NB4 (cell line): Measurements from ENCODE around the gene OR5AL1.

ENCODE experiments used
- DNase-seq: peaks from one replicate; pipeline ENCODE4 v3.0.0; 2010; ENCODE audit warnings: low read depth
- H3K4me3 ChIP-seq: one replicate; pipeline ENCODE4 v1.5.1; 2011; ENCODE audit warnings: mild to moderate bottlenecking, low read depth, low read length, moderate library complexity
- MYC ChIP-seq: IDR thresholded peaks from 2 replicates; pipeline ENCODE4 v1.6.1; 2011; ENCODE audit warnings: low read depth, low read length
- POLR2A ChIP-seq: IDR thresholded peaks from 2 replicates; pipeline ENCODE4 v1.6.1; 2011; ENCODE audit warnings: mild to moderate bottlenecking; ENCODE audit not compliant: insufficient read length; ENCODE audit errors: extremely low read depth
- TF ChIP-seq, protein P1 (sequence below): IDR thresholded peaks from one replicate; pipeline ENCODE4 v1.5.1; 2012; ENCODE audit warnings: low read depth, low read length
- TF ChIP-seq, protein P2 (sequence below): IDR thresholded peaks from 2 replicates; pipeline ENCODE4 v1.6.1; 2011; ENCODE audit warnings: low read depth, low read length

OR5AL1 gene

DNA sequence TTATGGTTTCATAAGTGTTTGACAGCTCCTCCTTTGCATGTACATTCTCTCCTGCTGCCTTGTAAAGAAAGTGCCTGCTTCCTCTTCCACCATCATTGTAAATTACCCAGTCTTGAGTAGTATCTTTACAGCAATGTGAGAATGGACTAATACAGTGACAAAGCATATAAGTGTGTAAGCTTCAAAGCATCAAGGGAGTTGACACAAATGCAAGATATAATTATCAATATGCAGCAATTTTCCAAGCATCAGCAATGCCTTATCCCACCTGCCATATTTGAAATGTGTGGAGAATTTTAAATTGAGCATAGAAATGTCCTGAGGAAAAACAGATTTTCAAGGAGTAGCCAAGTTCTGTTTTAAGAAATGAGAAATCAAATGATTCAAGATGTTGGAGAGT is 1.7 kb upstream of the OR5AL1 start:
- H3K4me3 ChIP-seq, result no peak overlapping the region
- TF ChIP-seq, protein P1, sequence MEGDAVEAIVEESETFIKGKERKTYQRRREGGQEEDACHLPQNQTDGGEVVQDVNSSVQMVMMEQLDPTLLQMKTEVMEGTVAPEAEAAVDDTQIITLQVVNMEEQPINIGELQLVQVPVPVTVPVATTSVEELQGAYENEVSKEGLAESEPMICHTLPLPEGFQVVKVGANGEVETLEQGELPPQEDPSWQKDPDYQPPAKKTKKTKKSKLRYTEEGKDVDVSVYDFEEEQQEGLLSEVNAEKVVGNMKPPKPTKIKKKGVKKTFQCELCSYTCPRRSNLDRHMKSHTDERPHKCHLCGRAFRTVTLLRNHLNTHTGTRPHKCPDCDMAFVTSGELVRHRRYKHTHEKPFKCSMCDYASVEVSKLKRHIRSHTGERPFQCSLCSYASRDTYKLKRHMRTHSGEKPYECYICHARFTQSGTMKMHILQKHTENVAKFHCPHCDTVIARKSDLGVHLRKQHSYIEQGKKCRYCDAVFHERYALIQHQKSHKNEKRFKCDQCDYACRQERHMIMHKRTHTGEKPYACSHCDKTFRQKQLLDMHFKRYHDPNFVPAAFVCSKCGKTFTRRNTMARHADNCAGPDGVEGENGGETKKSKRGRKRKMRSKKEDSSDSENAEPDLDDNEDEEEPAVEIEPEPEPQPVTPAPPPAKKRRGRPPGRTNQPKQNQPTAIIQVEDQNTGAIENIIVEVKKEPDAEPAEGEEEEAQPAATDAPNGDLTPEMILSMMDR, result no peak
- TF ChIP-seq POLR2A, result no peak
- TF ChIP-seq, protein P2, sequence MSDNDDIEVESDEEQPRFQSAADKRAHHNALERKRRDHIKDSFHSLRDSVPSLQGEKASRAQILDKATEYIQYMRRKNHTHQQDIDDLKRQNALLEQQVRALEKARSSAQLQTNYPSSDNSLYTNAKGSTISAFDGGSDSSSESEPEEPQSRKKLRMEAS, result no peak
- no peak for TF ChIP-seq MYC
- no peak for DNase-seq

- DNase-seq, result no peak
- TF ChIP-seq MYC, result no peak
- TF ChIP-seq, protein P2, result no peak
- TF ChIP-seq, protein P1, result no peak
- TF ChIP-seq POLR2A, result no peak
- no peak overlapping the region for H3K4me3 ChIP-seq
Observed at GRCh38 chr11:56453521-56453920, 41.0 kb downstream of the OR5AL1 start.

DNA sequence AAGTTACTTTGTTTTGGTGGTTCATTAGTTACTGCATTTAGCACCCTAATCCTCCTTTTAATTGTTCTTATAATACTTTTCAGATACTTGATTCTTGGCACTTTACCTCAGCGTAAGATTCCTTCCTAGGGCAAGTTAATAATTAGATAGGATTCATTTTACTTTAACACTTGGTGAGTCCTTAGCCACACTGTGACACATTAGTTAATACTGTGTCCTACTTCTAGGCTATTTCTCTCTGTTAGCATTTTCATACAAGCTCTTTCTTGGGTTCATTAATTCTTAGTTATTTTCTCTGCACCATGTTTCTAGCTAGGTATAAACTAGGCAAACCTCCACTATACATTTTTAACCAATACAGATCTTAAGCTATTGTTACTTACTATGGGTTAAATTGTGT is 44.6 kb downstream of the OR5AL1 start:
- TF ChIP-seq, protein P2, result no peak
- H3K4me3 ChIP-seq, result no peak overlapping the region
- DNase-seq, result no peak
